HG02642 (cell line): ENCODE measurements around the gene NACC1.

ENCODE experiments used
- ATAC-seq: cut with Tn5 transposase; IDR thresholded peaks from one replicate; pipeline ENCODE4 v1.9.1; 2021; ENCODE audit warnings: mild to moderate bottlenecking; ENCODE audit not compliant: unreplicated experiment, poor library complexity

The NACC1 gene

DNA sequence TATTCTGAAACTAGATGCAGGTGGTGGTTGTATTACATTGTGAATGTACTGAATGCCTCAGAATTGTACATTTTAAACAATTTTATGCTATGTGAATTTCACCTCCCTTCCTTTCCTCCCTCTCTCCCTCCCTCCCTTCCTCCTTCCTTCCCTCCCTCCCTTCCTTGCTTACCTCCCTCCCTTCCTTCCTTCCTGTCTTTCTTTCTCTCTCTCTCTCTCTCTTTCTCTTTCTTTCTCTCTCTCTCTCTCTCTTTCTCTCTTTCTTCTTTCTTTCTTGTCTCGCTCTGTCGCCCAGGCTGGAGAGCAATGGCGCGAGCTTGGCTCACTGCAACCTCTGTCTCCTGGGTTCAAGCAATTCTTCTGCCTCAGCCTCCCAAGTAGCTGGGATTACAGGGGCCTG, 69.4 kb downstream of the NACC1 start:
- no peak for ATAC-seq

DNA sequence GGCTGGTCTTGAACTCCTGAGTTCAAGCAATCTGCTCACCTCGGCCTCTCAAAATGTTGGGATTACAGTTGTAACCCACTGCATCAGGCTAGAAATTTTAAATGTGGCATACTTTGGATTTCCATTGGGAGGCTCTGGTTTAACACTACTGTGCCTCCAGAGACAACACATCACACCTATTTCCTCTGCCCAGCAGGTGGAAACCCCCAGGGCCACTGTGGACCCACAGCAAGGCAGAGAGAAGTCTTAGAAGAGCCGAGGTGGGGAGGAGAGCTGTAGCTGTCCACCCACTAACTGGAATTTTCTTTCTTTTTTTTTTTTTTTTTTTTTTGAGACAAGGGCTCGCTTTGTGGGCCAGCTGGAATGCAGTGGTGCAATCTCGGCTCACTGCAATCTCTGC, 71.5 kb downstream of the NACC1 start:
- ATAC-seq = no peak
